HG02610 (cell line): ENCODE measurements around the gene AOPEP.

Experiments used
- ATAC-seq: cut with Tn5 transposase; IDR thresholded peaks from one replicate; pipeline ENCODE4 v1.9.1; 2021; ENCODE audit warnings: mild to moderate bottlenecking, moderate library complexity; ENCODE audit not compliant: unreplicated experiment

The AOPEP gene

DNA sequence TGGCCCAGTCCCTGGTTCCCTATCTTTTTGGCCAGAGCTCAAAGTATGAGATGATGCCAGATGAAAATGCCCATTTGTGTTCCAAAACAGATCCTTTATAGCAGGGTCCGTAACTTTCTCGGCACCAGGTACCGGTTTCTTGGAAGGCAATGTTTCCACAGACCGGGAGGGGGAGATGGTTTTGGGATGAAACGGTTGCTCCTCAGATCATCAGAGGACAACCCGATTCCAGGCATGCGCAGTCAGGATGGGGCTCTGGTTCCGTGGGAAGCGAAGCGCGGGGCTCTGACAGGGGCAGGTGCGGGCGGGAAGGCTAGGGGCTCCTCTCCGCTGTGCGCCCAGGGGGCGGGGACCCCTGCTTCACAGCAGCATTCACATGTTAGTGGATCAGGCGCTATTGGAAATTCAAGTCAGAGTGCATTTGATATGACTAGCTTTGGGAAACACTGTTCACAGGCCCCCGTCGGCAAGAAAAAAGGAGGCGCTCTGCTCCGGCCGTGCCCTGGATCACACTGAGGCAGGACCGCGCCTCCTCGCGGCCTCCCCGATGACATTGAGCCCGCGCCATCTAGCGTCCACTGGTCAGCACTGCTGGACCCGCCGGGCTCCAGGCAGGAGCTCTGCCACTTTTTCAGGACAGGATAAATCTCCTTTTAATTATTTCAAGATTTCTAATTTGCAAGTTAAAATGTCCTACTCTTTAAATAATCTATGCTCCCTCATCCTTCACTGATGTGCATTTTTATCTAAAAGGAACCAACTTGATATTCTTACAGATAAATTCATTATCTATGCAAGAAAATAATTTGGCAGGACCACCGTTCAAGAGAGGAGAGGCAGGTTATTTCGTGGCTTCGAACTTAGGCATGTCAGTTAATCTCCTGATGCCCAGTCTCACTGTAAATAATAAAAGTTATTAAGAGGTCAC is 401.0 kb downstream of the AOPEP start:
- no peak for ATAC-seq

DNA sequence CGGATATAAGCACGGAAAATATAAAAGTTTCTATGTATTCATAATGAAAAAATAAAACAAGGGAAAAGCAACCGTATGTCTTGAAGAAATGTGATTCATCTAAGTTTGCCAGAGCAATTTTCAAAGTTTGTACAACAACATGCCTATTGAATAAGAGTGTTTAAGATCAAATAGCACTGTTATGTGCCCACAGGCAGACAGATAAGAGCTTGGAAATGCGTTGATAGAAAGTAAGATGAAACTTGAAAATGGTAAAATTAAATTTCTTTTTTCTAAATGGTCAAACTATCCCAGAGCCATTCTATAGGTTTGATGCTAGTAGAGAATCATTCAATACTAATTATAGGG is 401.7 kb downstream of the AOPEP start:
- no peak for ATAC-seq

DNA sequence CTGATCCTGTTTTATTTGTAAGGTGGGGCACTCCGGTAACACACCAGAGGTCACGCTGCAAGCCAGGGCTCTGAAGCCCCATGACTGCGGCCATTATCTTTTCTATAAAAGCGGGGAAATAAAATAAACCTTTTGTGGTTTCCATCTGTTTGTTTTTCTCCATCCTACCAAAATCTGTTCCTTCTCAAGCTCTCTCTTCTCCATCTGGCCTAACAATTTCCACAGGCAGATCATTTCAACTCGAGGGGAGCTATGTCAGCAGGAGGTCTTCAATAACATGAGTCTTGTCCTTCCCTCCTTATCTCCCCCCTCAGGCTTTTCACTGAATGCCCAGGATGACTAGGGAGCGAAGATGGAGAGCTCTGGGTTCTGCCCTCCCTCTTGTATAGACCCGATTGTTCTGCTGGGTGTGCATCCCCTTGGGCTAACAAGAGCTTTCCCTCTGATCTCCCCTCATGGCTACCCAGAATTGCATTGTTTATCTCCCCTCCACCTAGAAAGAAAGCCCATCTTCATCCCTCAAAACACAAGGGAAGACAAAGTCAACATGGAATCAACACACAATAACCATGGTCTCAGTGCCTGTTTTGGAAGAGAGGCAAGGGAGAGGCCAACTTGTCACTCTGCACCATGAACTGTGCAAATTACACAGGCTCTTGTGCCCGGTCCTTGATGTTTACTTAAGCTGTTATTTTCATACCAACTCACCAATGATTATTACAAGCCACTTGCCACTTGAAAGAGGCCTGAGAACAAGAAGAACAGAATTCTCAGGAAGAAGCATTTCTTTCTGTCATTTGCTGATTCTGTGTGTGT is 403.2 kb downstream of the AOPEP start:
- ATAC-seq, result no peak

DNA sequence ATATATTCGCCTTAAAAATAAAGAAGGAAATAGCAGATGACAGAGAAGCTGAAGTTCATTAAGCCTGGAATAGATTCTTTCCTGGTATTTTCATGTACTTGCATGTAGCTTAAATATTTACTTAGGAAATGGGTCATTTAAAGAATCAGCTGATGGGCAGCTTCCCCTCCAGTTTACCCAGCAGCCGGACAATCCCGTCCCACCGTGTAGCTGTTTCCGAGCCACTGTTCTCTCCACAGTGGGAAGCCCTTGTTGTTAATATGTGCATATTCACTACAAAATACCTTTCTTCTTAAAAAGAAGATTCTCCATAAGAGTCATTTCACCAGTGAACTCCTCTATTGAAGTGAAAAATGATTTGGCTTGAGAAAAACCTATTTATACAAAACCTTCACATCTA is 404.0 kb downstream of the AOPEP start:
- ATAC-seq, result no peak

DNA sequence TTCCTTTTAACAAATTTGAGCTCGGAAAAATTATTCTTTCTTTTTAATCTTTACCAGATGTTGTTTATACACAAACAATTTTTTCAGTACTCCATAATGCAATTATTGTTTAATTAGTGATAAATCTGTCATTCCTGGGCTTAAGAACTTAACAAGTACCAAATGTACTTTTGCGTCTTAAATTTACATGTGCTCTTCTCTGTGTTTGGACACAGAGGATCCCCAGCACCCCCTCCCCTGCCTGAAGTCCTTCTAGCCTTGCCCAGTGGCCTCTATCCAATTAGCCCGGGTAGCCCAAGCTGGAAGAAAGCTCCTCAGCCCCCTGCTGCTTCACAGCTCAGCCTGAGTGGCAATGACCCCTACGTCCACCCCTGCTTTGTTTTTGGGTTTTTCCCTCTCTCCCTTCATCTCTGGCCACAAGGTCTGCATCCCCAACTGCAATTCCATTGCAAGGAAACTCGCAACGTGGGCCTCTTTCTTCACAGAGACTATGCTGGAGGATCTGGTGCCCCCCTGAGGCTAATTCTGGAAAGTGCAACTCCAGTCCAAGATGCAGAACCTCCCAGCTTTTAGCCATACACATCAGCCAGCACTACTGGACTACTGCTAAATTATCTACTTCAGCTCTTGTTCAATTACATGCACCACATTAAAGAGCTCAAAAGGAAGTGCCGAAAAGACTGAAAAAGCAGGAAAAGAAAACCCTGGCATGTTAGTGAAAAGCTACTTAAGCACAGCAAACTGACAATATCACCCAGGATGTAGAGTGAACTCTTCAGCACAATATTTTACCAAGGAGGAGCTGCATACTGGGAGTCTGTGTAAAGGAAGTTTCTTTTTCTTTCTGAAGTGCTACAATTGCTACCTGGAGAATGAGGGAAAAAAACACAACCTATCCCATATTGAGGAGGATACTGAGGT is 404.8 kb downstream of the AOPEP start:
- no peak for ATAC-seq

DNA sequence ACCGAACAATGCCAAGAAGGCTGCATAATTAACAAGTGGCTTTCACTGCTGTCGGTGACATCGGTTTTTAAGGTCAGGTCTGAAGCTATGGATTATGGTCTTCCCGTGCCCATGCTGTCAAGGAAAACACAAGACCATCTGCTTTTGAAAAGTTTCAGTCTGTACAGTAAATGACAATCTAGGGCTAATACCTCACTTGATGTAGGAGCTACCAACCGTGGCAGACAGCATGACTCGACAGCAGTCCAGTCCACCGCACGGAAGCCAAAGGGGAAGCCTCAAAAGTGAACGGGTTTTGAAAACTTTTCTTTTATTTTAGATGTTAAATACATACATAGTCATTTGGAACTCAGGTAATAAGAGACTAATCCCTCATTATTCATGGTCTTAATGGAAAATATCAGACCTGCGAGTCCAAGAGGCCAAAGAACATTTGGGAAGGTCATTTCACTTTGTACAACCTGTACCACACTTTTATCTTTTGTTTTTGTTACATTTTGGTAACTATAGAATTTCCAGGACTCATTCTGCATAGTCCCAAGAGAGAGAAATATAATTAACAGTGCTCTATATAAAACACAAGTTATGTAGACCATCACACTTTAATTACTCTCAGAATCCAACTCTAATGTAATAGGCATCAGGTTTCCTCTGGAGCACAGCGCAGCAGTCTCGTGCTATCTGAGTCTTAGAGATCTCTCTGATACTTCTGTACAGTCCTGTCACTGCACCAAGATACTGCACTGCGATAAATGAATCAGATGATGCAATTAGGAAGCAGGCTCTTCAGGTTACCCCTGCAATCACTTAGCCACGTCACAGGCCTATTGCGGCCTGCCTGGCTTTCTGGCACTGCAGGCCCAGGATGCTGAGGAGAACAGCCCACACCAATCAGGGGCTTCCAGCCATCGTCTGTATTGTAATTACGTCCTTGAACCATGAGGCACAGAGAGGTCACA is 406.1 kb downstream of the AOPEP start:
- no peak for ATAC-seq

DNA sequence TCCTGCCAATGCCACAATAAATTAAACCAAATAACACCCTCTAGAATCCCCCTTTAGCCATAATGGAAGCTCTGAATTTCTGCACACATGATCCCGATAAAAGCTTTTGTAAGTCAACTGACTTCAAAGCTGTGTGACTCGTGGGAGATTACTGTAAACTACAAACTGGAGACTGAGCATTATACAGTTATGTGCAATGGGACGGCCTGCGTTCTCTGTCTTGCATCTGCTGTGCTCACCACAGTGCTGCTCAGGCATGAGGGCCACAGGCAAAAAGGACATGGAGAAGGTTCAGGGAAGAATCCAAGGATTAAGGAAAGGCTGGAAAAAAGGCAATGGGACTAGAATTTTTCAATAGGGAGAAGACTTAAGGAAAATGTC is 406.8 kb downstream of the AOPEP start:
- no peak for ATAC-seq

DNA sequence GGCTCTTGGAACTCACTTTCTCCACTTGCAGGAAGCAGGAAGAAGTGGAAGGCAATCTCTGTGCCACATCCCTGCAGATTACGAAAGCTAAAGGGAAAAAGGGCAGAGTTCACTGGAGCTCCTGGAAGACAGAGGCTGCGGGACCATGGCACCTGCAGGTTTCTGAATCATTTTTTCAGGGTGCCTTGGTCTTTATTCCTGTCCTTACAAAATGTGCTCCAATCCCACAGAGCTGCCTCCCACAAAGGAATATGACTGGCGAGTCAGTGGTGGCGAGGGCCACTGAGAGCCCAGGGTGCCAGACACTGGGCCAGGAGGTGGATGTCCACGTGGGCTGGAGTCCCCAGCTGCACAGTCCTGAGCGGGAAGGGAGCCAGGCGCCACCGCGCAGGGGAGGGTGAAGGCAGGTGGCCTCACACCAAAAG is 408.0 kb downstream of the AOPEP start:
- no peak for ATAC-seq

DNA sequence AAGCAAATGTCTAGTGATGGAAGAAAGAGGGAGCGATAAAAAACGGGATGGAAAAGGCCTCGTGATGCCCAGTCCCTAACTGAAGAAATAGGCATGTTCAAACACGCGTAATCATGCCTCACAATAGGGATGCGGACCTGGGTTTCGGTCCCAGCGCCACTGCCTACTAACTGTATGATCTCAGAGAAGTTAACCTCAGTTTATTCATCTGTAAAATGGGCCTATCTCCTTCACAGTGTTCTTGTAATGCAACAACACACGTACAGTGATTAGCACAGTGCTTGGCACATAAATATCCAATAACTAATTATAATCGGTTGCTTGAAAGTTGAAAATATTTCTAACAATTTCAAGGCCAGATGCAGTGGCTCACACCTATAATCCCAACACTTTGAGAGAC is 409.3 kb downstream of the AOPEP start:
- no peak for ATAC-seq
